NCI-H1436 (cell line): Measurements from ENCODE around the gene CAMK1.

Experiments used
- DNase-seq: peaks from one replicate; lab custom pipeline; 2025; lab: John Stamatoyannopoulos, UW

Gene CAMK1

DNA sequence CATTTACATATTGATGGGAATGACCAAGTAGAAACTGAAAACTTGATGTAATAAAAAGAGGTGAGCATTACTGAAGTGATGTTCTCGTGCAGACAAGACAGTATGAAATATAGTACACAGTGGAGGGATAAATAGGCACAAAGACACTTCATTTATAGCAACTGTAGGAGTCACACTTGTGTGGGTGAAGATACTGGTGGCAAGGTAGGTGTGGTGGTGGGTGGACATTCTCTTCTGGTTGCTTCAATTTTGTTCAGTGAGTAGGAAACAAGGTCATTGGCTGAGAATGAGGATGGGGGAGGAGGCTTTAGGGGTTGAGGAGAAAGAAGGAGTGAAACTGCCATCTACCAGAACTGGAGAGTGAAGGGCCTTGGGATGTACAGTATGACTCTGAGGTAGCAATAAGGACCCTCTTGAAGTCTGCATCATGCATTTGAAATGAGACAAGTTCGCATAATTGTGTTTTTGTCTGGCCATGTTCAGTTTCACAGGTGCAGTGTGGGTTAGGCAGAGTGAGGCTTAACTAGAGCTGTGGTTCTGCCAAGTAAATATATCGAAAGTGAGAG lies 59.5 kb downstream of the CAMK1 start:
- no peak for DNase-seq
